ENCODE measurements around the gene B3GNT7.
A peak's percentile ranks its signal among the peaks of the same experiment; 100 is the strongest.
"Not testable (repeated sequence)": the region's sequence is repeated elsewhere in the genome, so short reads cannot be mapped to it uniquely, and the experiment has no call there.

DNA sequence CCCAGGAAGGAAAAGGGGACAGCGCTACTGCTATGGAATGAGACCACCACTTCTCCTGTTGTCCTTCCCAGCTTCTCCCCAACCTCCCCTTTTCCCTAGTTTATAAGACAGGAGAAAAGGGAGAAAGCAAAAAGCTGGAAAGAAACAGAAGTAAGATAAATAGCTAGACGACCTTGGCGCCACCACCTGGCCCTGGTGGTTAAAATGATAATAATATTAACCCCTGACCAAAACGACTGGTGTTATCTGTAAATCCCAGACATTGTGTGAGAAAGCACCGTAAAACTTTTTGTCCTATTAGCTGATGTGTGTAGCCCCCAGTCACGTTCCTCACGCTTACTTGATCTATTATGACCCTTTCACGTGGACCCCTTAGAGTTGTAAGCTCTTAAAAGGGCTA, 5.2 kb downstream of the B3GNT7 start:
- peak; percentile 55 for TF ChIP-seq CTCF (conservative IDR thresholded peaks at IDR 0.05; ENCODE audit: low read length)
- TF ChIP-seq EZH2phosphoT487 (IDR thresholded peaks at IDR 0.05; ENCODE audit: borderline replicate concordance), result not testable (repeated sequence)

All from Loucy (cell line).